Esophagus squamous epithelium (tissue), 5 donors: ENCODE data around the gene GYG1. TPM values are rescaled to one million over a fixed set of nuclear protein-coding genes. Genes with fewer than 3 reads are reported as not detected.

Source experiments
- DNase-seq: peaks from one replicate; lab custom pipeline; 2025; lab: John Stamatoyannopoulos, UW
- H3K27ac ChIP-seq, 4 donors: fragments of 200-600 bp; sonication (generic); one replicate each; pipeline ENCODE4 v1.5.1; 2016 to 2019; ENCODE audit warnings: mild to moderate bottlenecking in 1 of 4
- H3K27me3 ChIP-seq, 4 donors: fragments of 200-600 bp; sonication (generic); 1 replicate in 3 of 4; 2 replicates in 1 of 4; pipeline versions ENCODE4 v1.5.1 to v1.6.0; 2017 to 2021; ENCODE audit warnings: antibody characterized with exemption in 1 of 4
- H3K36me3 ChIP-seq, 3 donors: fragments of 200-600 bp; sonication (generic); one replicate each; pipeline ENCODE4 v1.5.1; 2016 to 2019
- H3K4me1 ChIP-seq, 3 donors: fragments of 200-600 bp; sonication (generic); one replicate each; pipeline ENCODE4 v1.5.1; 2017 to 2019
- H3K4me3 ChIP-seq, 4 donors: fragments of 200-600 bp; sonication (generic); 1 replicate in 3 of 4; 2 replicates in 1 of 4; pipeline ENCODE4 v1.5.1; 2016 to 2019; ENCODE audit warnings: mild to moderate bottlenecking in 2 of 4, moderate library complexity in 1 of 4
- H3K9me3 ChIP-seq, 3 donors: fragments of 200-600 bp; sonication (generic); one replicate each; pipeline ENCODE4 v1.5.1; 2016 to 2019
- POLR2A ChIP-seq, 4 donors: fragments of 450-650 bp; IDR thresholded peaks; one replicate each; pipeline ENCODE4 v1.6.1; 2017; ENCODE audit warnings: antibody characterized with exemption in 4 of 4, mild to moderate bottlenecking in 4 of 4, moderate library complexity in 3 of 4
- WGBS, 2 donors: methylation state at CpG; one replicate each; pipeline ENCODE4 v1.1.5; 2018; 5-methylcytosine and 5-hydroxymethylcytosine counted together
- intact Hi-C: fragments of 100-400 bp; cut with DNase I; formaldehyde crosslinking; loops from one replicate; pipeline ENCODE4 v1.15.0; 2022
- total RNA-seq, 4 donors: library from RNA; depleted of rRNA; stranded (reverse); fragments of >200 nt; gene quantifications; one replicate each; pipeline ENCODE4 v1.1.0, GENCODE V29; 2016
- TF ChIP-seq, protein P1 (sequence below), 6 experiments: fragments of 450-650 bp in 4 of 6; fragments of 200-600 bp in 2 of 6; sonication (generic) in 2 of 6; IDR thresholded peaks; one replicate each; pipeline ENCODE4 v1.5.1; 2016 to 2019; ENCODE audit warnings: antibody characterized with exemption in 6 of 6, mild to moderate bottlenecking in 4 of 6, moderate library complexity in 4 of 6
- donor health status: DM: yes; HTN: yes; CAD: no.

Gene GYG1
- total RNA-seq, 4 donors from 2014 or later, result 16.6 to 55.5 (median 35.8) TPM

- TF ChIP-seq POLR2A (IDR thresholded peaks at IDR 0.05), result no peak
- TF ChIP-seq, protein P1, sequence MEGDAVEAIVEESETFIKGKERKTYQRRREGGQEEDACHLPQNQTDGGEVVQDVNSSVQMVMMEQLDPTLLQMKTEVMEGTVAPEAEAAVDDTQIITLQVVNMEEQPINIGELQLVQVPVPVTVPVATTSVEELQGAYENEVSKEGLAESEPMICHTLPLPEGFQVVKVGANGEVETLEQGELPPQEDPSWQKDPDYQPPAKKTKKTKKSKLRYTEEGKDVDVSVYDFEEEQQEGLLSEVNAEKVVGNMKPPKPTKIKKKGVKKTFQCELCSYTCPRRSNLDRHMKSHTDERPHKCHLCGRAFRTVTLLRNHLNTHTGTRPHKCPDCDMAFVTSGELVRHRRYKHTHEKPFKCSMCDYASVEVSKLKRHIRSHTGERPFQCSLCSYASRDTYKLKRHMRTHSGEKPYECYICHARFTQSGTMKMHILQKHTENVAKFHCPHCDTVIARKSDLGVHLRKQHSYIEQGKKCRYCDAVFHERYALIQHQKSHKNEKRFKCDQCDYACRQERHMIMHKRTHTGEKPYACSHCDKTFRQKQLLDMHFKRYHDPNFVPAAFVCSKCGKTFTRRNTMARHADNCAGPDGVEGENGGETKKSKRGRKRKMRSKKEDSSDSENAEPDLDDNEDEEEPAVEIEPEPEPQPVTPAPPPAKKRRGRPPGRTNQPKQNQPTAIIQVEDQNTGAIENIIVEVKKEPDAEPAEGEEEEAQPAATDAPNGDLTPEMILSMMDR (IDR thresholded peaks at IDR 0.05), result no peak
- Histone ChIP-seq H3K4me3 (no peak overlapping the region), H3K27ac (no peak overlapping the region), H3K27me3 (no peaks in the 10 kb centered on the region), H3K4me1 (peaks cover 0 to 27% (median 12%) of the 10 kb centered on the region in 3 donors), H3K9me3 (no peaks in the 10 kb centered on the region), H3K36me3 (peaks cover 0 to 28% (median under 1%) of the 10 kb centered on the region in 3 donors)
- DNase-seq, result no peak
- 79 to 93% methylated on average over 3 of the region's 3 CpGs for WGBS, 2 donors
- intact Hi-C loops, result no loop called here
Observed at GRCh38 chr3:149001727-149002126, 10.4 kb downstream of the GYG1 start.

GRCh38 chr3:149003653-149004305, 12.4 kb downstream of the GYG1 start:
- intact Hi-C loops, result no loop called here
- WGBS, 2 donors, result 67 to 80% methylated on average over 6 of the region's 6 CpGs
- H3K4me1 ChIP-seq, result peaks cover 0 to 21% (median 11%) of the 10 kb centered on the region in 3 donors
- no peak for DNase-seq
- no peak overlapping the region for H3K27ac ChIP-seq
- peaks cover 0 to 34% (median 0%) of the 10 kb centered on the region in 3 donors for H3K36me3 ChIP-seq
- H3K27me3 ChIP-seq, result no peaks in the 10 kb centered on the region
- H3K4me3 ChIP-seq, result no peak overlapping the region
- no peaks in the 10 kb centered on the region for H3K9me3 ChIP-seq
- TF ChIP-seq POLR2A (IDR thresholded peaks at IDR 0.05), result no peak
- TF ChIP-seq, protein P1 (IDR thresholded peaks at IDR 0.05), result no peak

DNA sequence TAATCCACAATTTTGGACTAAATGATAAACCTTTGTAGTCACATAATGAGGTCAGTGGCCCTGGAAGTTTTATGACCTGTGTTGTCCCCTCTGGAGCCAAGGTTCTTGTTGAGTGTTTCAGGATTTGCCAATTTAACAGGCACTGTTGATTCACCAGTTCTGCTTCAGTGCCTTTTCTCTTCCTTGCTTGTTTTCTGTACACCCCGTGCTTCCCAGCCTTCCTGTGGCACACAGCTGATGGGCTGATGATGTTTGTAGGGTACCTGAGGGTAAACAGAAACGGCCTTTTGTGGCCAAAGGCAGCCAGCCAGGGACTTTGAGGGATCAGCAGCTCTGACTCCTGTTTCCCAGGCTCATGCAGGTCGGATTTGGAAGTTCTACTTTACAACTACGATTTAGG, 13.3 kb downstream of the GYG1 start:
- DNase-seq, result no peak
- peak overlapping the region in 1 of 4 donors; percentile 4 for H3K27ac ChIP-seq
- no peaks in the 10 kb centered on the region for H3K27me3 ChIP-seq
- no peak overlapping the region for H3K4me3 ChIP-seq
- intact Hi-C loops, result no loop called here
- peaks cover 0 to 13% (median 4%) of the 10 kb centered on the region in 3 donors for H3K4me1 ChIP-seq
- H3K9me3 ChIP-seq, result no peaks in the 10 kb centered on the region
- 38 to 60% methylated on average over 4 of the region's 4 CpGs for WGBS, 2 donors
- no peak for TF ChIP-seq POLR2A (IDR thresholded peaks at IDR 0.05)
- TF ChIP-seq, protein P1 (IDR thresholded peaks at IDR 0.05), result no peak
- peaks cover 0 to 43% (median 5%) of the 10 kb centered on the region in 3 donors for H3K36me3 ChIP-seq

- H3K9me3 ChIP-seq, result no peaks in the 10 kb centered on the region
- TF ChIP-seq, protein P1 (IDR thresholded peaks at IDR 0.05), result no peak
- TF ChIP-seq POLR2A (IDR thresholded peaks at IDR 0.05), result no peak
- H3K27ac ChIP-seq, result no peak overlapping the region
- 72 to 93% methylated on average over 1 of the region's 1 CpG for WGBS, 2 donors
- H3K4me1 ChIP-seq, result peaks cover 0 to 17% (median 2%) of the 10 kb centered on the region in 3 donors
- no peak for DNase-seq
- no peaks in the 10 kb centered on the region for H3K27me3 ChIP-seq
- H3K4me3 ChIP-seq, result no peak overlapping the region
- peaks cover 0 to 51% (median 8%) of the 10 kb centered on the region in 3 donors for H3K36me3 ChIP-seq
- intact Hi-C loops, result no loop called here
Observed at GRCh38 chr3:149005416-149005815, 14.1 kb downstream of the GYG1 start.

DNA sequence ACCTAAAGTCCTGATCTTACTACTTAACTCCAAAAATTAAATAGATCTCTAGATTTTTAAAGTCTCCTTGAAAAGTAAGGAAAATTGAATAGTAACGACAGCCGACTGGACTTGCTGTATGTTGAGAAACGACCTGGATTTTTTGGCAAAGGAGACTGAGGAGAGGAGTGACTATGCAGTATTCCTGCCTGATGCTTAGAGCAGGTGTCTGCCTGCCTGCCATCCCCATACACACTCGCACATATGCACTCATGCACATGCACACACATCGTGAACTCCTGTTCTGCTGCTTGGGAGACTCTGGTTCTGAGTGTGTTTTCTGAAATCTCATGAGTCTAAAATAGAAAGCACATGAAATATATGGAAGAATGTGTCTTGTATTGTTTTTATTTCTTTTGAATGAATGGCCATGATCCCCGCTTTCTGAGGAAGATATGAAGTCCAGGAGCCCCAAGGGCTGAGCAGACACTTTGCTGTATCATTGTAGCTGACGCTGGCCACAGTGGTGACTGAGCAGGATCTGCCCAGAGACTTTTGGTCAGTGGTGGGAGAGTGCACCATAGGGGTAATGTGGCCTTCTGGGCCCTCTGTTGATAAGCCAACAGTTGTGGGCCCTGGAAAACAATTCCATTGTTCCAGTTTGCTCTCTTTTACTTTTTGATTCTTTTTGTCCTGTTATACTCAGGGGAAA, 16.4 kb downstream of the GYG1 start:
- peaks cover 0 to 71% (median 10%) of the 10 kb centered on the region in 3 donors for H3K36me3 ChIP-seq
- no peak overlapping the region for H3K27ac ChIP-seq
- no peak overlapping the region for H3K4me3 ChIP-seq
- intact Hi-C loops, result no loop called here
- no peaks in the 10 kb centered on the region for H3K9me3 ChIP-seq
- 92 to 94% methylated on average over 7 of the region's 7 CpGs for WGBS, 2 donors
- peaks cover 0 to 32% (median 3%) of the 10 kb centered on the region in 3 donors for H3K4me1 ChIP-seq
- H3K27me3 ChIP-seq, result no peaks in the 10 kb centered on the region
- no peak for TF ChIP-seq POLR2A (IDR thresholded peaks at IDR 0.05)
- TF ChIP-seq, protein P1 (IDR thresholded peaks at IDR 0.05), result no peak
- DNase-seq, result no peak
